Measurements from ENCODE around the gene WDR48. TPM values are rescaled to one million over a fixed set of nuclear protein-coding genes. Genes with fewer than 3 reads are reported as not detected.

WDR48 gene
- total and polyA plus RNA-seq, 9 donors: 20.7 to 55.5 (median 38.2) TPM

DNA sequence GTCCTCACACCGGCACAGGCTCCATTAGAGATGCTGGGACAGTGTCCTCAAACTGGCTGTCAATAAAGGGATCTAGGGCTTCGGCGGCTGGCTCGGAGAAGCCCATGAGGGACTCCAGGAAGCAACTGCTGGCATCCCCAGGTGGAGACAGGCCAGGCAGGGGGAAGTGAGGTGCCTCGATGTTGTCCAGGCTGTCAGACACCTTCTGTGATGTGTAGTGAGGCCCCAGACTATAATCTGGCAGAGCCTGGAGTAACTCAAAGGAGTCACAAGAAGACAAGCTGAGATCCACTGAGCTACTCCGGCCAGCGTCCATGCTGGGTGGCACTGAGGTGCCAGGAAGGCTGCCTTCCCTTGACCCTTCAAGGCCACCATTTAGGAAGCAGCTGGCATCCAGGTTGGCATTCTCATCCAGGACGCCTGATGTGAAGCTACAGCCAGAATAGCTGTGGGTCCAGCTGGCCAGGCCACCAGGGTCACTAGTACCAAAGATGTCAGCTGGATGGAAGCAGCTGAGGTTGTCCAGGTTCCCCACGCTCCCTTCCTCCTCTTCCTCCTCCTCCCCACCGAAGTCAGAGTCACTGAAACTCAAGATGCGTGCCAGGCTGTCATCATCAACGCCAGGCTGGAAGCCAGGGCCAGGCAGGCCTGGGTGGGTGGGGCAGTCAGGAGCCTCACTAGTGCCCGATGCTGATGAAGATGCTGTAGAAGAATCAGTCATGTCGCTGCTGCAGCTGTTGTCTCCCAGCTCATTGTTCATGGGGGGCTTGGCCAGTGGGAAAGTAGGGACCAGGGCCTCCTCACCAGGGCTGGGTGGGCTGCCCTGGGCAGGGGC, 91.5 kb downstream of the WDR48 start:
- DNase-seq: no peak
- peaks cover 34% of the 10 kb centered on the region for H3K4me1 ChIP-seq (ENCODE audit: insufficient read depth)
- H3K36me3 ChIP-seq: no peaks in the 10 kb centered on the region
- TF ChIP-seq POLR2A (IDR thresholded peaks at IDR 0.05): no peak
- no peak for TF ChIP-seq EP300 (IDR thresholded peaks at IDR 0.05)
- TF ChIP-seq, protein P1, sequence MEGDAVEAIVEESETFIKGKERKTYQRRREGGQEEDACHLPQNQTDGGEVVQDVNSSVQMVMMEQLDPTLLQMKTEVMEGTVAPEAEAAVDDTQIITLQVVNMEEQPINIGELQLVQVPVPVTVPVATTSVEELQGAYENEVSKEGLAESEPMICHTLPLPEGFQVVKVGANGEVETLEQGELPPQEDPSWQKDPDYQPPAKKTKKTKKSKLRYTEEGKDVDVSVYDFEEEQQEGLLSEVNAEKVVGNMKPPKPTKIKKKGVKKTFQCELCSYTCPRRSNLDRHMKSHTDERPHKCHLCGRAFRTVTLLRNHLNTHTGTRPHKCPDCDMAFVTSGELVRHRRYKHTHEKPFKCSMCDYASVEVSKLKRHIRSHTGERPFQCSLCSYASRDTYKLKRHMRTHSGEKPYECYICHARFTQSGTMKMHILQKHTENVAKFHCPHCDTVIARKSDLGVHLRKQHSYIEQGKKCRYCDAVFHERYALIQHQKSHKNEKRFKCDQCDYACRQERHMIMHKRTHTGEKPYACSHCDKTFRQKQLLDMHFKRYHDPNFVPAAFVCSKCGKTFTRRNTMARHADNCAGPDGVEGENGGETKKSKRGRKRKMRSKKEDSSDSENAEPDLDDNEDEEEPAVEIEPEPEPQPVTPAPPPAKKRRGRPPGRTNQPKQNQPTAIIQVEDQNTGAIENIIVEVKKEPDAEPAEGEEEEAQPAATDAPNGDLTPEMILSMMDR (IDR thresholded peaks at IDR 0.05): no peak
- H3K27ac ChIP-seq: no peak overlapping the region
- intact Hi-C loops (cut with DNase I): no loop called here
- no peaks in the 10 kb centered on the region for H3K9me3 ChIP-seq
- WGBS, 3 donors: 71 to 80% (median 76%) methylated on average over 14 of the region's 14 CpGs
- H3K4me3 ChIP-seq: no peak overlapping the region
- no peaks in the 10 kb centered on the region for H3K27me3 ChIP-seq

DNA sequence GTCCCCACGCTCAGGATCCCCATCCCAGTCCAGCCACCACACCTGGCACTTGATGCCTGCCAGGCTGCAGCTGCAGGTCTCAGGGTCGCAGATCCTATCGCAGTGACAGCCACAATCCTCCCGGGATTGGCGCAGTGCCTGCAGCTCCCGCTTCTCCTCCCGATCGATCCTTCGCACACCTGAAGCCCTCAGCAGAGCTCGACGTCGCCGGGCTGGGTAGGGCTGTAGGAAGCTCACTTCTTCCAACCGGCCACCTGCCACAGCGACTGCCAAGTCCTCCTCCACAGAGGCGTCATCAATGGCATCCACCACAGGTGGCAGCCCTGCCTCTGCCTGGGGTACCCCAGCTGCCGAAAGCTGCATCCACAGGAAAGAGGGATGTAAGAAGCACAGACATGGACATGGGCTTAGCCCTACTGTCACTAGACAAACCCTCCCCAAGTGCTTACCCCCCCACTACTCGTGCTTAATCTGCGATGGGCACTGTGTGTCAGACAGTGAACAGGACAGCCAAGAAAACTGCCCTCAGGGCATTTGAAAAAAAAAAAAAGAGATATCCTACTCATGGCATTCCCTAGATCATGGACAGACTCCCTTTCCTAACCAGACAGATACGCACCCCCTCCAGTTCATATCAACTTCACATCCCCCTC, 92.4 kb downstream of the WDR48 start:
- Histone ChIP-seq H3K9me3 (no peaks in the 10 kb centered on the region), H3K27me3 (no peaks in the 10 kb centered on the region), H3K27ac (no peak overlapping the region), H3K4me1 (ENCODE audit: insufficient read depth) (peaks cover 41% of the 10 kb centered on the region), H3K36me3 (no peaks in the 10 kb centered on the region), H3K4me3 (no peak overlapping the region)
- TF ChIP-seq, protein P1 (IDR thresholded peaks at IDR 0.05): no peak
- TF ChIP-seq EP300 (IDR thresholded peaks at IDR 0.05) (no peak), POLR2A (IDR thresholded peaks at IDR 0.05) (no peak)
- intact Hi-C loops (cut with DNase I): no loop called here
- DNase-seq: peak in 1 of 5 donors; percentile 45
- WGBS, 3 donors: 74 to 87% (median 79%) methylated on average over 20 of the region's 20 CpGs

DNA sequence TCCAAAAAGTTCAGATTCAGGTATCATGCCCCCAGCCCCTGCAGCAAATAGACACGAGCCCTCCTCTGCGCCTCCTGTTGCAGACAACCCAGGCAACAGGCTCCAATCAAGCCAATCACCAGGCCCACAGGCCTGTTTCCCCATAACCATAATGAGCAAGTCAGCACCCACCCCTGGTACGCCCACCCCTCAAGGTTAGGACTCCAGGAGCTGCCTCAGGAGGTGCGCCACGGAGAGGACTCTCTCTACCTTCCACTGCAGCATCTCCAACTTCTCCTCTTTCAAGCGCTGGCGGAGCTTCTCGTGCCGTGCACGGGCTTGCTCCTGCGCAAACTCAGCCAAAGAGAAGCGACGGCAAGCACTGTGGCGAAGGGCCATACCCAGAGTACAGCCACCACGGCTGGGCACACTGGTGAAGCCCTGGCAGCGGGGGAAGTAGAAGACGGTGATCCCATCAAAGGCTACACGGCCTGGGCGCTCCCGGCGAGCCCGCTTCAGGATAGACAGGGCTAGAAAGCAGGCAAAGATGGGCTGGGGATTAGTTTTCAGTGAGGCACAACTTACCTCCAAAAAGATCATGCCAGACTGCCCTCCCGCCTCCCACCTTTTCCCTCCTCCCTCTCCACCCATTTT, 93.0 kb downstream of the WDR48 start:
- no peak overlapping the region for H3K4me3 ChIP-seq
- DNase-seq: no peak
- 94 to 96% (median 96%) methylated on average over 23 of the region's 23 CpGs for WGBS, 3 donors
- no peak overlapping the region for H3K27ac ChIP-seq
- H3K36me3 ChIP-seq: no peaks in the 10 kb centered on the region
- no peaks in the 10 kb centered on the region for H3K9me3 ChIP-seq
- peaks cover 41% of the 10 kb centered on the region for H3K4me1 ChIP-seq (ENCODE audit: insufficient read depth)
- H3K27me3 ChIP-seq: no peaks in the 10 kb centered on the region
- no peak for TF ChIP-seq EP300 (IDR thresholded peaks at IDR 0.05)
- TF ChIP-seq POLR2A (IDR thresholded peaks at IDR 0.05): no peak
- TF ChIP-seq, protein P1 (IDR thresholded peaks at IDR 0.05): no peak
- intact Hi-C loops (cut with DNase I): loop anchor here in 2 of 4 donors (5.0 kb wide), 2 partner anchors 38 to 42 kb away; partner anchors contain the start of genes GORASP1 (in 1 of the 2) and TTC21A (in 1 of the 2)

DNA sequence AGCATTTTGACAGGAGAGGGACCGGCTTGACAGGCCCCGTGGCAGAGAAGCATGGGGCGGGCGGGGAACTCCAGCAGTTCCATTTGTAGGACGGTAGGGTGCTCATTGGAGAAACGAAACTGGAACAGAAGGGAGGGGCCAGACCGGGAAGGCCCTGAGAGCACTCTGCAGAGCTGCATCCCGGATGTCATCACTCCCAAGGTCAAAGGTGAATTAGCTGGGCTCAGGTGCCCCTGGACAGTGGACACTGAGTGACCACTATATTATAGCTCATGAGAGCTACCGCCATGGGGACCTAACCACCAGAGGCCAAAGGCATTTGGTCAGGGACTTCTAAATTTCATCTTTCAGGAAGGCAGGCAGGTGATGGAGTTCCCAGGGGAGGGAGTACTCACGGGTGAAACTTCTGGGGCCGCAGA, 94.3 kb downstream of the WDR48 start:
- Histone ChIP-seq H3K27me3 (no peaks in the 10 kb centered on the region), H3K36me3 (no peaks in the 10 kb centered on the region), H3K27ac (peak overlapping the region in 1 of 2 donors; percentile 14), H3K9me3 (no peaks in the 10 kb centered on the region), H3K4me3 (no peak overlapping the region), H3K4me1 (ENCODE audit: insufficient read depth) (peaks cover 45% of the 10 kb centered on the region)
- intact Hi-C loops (cut with DNase I): loop anchor here in 2 of 4 donors (5.0 kb wide), 2 partner anchors 39 to 41 kb away; partner anchors contain the start of genes GORASP1 (in 1 of the 2) and TTC21A (in 1 of the 2)
- TF ChIP-seq EP300 (IDR thresholded peaks at IDR 0.05) (no peak), POLR2A (IDR thresholded peaks at IDR 0.05) (no peak)
- TF ChIP-seq, protein P1 (IDR thresholded peaks at IDR 0.05): no peak
- peak in 1 of 5 donors; percentile 23 for DNase-seq
- WGBS, 3 donors: 62 to 65% (median 63%) methylated on average over 11 of the region's 11 CpGs

All from ovary (tissue), 9 donors.